ENCODE results near the gene BCL2L13.

The BCL2L13 gene, protein sequence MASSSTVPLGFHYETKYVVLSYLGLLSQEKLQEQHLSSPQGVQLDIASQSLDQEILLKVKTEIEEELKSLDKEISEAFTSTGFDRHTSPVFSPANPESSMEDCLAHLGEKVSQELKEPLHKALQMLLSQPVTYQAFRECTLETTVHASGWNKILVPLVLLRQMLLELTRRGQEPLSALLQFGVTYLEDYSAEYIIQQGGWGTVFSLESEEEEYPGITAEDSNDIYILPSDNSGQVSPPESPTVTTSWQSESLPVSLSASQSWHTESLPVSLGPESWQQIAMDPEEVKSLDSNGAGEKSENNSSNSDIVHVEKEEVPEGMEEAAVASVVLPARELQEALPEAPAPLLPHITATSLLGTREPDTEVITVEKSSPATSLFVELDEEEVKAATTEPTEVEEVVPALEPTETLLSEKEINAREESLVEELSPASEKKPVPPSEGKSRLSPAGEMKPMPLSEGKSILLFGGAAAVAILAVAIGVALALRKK

GRCh38 chr22:17638432-17639246, at the start of gene BCL2L13:
BCL2L13 (plus strand) TSS chr22:17638757; CDS start chr22:17655712, 16,955 bp downstream.
- peak; percentile 78 to 86 (median 82) for DNase-seq

DNA sequence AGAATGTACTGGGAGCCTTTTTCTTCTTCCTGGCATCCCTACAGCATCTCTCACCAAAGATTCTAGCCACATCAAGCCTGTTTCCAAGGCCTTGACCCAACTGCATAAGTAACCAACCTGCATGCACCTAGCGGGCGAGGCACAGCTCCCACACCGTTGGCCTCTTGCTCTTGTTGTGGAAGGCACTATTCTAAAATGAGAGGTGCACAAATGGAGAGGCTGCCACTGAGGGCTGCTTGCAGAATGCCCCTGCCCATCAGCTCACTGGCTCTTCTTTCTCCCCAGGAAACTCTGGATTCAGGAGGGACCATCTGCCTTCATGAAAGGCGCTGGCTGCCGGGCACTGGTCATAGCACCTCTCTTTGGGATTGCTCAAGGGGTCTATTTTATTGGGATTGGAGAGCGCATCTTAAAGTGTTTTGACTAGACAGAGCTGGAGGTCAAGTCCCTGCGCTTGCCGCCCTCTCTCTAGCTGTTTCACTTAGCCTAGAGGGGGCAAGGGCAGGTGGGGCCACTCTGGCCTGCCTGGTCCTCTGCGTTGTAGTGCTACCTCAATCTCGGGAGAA, 48.7 kb upstream of the BCL2L13 start:
- no peak for DNase-seq

- no peak for DNase-seq
These were observed 48.0 kb upstream of the BCL2L13 start for GRCh38 chr22:17590586-17590985.

DNA sequence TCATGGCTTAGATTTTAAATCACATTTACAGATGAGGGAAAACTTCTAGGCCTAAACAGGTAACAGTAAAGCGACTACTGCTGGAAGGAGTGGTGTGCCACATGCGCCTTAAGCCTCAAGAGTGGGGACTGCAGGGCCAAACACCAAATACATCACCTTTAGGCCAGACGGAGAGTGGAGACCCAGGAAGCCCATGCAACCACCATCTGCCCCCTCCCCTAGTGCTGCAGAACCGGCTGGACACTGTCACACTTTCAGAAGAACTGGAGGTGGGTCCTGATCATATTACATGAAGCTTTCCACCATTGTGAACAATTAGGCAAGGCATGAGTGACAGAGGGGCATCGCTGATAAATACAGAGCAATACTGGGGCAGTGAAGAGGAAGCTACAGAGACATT, 46.4 kb upstream of the BCL2L13 start:
- no peak for DNase-seq

GRCh38 chr22:17596226-17596625, 42.3 kb upstream of the BCL2L13 start:
- DNase-seq: no peak

GRCh38 chr22:17597217-17597616, 41.3 kb upstream of the BCL2L13 start:
- no peak for DNase-seq

DNA sequence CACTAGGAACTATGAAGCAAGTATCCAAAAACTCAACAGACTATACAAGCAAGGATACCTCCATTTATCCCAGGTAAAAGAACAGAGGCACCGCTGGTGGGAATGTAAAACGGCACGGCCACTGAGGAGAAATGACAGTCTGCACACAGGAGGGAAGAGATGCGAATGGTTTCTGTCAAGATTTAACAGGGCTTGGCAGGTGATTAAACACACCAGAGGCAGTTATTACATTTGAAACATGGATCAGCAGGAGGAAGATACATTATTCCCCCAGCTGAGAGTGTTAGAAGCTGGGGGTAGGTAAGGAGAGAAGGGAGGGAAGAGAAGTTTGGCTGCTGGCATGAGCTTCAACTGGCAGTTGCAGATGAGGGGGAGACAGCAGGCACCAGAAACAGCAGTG, 40.2 kb upstream of the BCL2L13 start:
- DNase-seq: no peak

- no peak for DNase-seq
These were observed 37.5 kb upstream of the BCL2L13 start for GRCh38 chr22:17601031-17601430.

GRCh38 chr22:17603668-17604067, 34.9 kb upstream of the BCL2L13 start:
- DNase-seq: no peak

GRCh38 chr22:17606496-17606895, 32.1 kb upstream of the BCL2L13 start:
- no peak for DNase-seq

GRCh38 chr22:17607891-17608521, 30.6 kb upstream of the BCL2L13 start:
- DNase-seq: no peak

GRCh38 chr22:17612057-17612456, 26.5 kb upstream of the BCL2L13 start:
- no peak for DNase-seq

- no peak for DNase-seq
These were observed 25.3 kb upstream of the BCL2L13 start for GRCh38 chr22:17613280-17613679.

GRCh38 chr22:17627961-17628405, 10.6 kb upstream of the BCL2L13 start:
- no peak for DNase-seq

GRCh38 chr22:17628406-17629172, 10.0 kb upstream of the BCL2L13 start, which contains the start of gene ATP6V1E1:
ATP6V1E1 (minus strand) TSS chr22:17628749; CDS start chr22:17628635, 114 bp downstream.
- DNase-seq: peak; percentile 88 to 94 (median 91)

GRCh38 chr22:17629173-17629489, 9.4 kb upstream of the BCL2L13 start:
- DNase-seq: no peak

- DNase-seq: no peak
These were observed 8.9 kb upstream of the BCL2L13 start for GRCh38 chr22:17629641-17630040.

DNA sequence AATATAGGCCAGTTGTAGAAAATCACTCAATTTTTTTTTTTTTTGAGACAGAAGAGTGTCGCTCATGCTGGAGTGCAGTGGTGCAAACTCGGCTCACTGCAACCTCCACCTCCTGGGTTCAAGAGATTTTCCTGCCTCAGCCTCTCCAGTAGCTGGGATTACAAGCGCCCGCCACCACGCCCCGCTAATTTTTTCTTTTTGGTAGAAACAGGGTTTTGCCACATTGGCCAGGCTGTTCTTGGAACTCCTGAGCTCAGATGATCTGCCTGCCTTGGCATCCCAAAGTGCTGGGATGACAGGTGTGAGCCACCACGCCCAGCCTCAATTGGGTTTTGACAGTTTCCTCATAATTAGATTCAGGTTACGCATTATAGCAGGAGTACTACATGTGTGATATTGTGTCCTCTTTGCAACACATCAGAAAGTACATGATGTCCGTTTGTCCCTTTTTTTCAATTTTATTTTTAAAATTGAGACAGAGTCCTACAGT, 7.4 kb upstream of the BCL2L13 start:
- DNase-seq: no peak

DNA sequence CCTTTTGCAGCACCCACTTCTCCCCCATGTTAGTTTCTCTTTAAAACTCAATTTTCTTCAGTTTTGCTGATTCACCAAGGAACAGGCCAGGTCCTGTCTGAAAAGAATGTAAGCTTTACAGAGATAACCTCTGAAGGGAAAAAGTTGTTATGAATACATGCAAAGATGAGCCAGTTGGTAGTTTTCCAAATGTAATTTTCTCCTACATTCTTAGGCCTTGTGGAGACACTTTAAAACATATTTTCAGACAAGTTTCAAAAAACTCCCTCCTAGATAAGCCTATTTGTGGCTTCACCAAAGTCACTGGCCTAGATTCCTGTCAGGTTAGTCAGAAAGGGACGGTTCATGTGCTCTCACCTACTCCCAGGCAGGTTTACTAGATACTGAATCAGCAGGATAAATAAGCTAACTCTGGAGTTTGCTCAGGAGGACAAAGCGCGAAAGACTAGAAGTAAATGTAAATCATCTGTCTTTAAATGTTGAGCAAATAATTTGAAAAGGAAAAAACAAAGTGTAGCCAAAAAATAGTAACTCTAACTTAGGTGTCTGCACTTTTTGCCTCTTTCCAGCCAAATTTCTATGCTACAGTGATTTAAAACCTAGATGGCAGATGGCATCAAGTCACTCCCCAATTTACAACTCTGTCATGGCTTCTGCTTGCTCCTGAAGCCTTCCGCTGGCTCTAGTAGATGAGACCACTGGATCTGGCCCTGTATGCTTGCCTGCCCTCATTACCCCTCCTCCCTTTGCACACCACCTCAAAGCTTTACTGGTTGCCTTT, 5.2 kb upstream of the BCL2L13 start:
- no peak for DNase-seq

DNA sequence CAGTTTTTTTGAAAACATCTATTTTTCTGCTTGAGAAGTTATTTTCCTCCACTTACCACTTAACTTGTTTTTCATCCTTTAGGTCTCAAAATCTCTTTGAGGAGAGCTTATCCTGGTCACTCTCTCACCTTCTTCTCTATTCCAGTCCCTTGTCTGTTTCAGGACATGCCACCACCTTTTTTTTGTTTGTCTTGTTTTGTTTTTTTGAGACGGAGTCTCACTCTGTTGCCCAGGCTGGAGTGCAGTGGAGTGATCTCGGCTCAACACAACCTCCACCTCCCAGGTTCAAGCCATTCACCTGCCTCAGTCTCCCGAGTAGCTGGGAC, 4.6 kb upstream of the BCL2L13 start:
- no peak for DNase-seq

- DNase-seq: no peak
These were observed 3.9 kb upstream of the BCL2L13 start for GRCh38 chr22:17634696-17635095.
